GM21529 (cell line): ENCODE data around the gene ERCC3.
"Not testable (repeated sequence)": the region's sequence is repeated elsewhere in the genome, so short reads cannot be mapped to it uniquely, and the experiment has no call there.

ENCODE experiments used
- ATAC-seq: cut with Tn5 transposase; IDR thresholded peaks from one replicate; pipeline ENCODE4 v1.9.1; 2021; ENCODE audit not compliant: unreplicated experiment

Gene ERCC3

DNA sequence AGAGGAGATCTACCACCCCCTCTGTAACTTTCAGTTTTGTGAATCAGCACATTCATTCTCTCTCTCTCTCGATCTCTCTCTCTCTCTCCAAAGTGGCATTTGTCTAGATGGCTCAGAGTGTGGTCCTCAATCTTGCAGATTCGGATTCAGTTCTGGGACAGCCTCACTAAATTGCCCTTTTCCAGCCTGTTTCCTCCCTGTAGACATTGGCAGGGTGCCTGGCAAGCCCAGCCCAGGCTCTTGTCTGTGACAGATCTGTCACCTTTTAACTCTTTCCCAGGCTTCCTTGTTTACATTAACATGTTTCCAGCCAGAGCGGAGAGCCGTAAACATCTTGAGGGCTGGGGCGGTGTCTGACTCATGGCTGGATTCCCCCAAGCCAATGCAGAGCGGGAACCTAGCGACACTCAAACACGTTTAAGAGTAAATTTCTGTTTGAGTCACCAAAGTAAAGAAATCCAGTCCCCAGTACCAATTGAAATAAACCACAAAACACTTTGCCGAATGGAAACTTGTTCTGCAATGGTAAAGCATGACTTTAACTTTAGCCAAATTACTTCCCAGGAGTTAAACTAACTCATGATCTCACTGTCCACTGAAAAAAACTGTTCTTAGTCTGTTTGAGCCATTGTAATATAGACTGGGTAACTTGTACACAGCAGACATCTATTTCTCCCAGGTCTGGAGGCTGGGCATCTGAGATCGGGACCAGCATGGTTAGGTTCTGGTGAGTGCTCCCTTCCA lies 67.3 kb downstream of the ERCC3 start:
- ATAC-seq = peak; percentile 93

DNA sequence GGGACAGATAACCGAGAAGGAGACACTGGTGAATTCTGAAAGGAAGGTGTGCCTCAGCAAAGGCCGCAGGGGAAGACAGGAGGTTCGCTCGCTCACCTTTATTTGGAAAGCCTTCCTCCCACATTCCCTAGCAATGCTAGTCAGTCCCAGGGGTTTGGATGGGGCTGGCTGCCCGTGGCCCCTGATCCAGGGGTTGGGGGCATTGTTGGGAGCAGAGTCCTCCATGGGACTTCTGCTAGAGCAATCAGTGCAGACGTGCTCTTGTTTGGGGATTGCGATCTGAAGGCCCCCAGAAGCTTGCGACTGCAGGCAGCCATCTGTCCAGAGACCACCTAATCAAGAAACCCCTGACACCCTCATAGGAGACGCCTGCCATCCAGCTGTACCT lies 67.8 kb downstream of the ERCC3 start:
- ATAC-seq = no peak

DNA sequence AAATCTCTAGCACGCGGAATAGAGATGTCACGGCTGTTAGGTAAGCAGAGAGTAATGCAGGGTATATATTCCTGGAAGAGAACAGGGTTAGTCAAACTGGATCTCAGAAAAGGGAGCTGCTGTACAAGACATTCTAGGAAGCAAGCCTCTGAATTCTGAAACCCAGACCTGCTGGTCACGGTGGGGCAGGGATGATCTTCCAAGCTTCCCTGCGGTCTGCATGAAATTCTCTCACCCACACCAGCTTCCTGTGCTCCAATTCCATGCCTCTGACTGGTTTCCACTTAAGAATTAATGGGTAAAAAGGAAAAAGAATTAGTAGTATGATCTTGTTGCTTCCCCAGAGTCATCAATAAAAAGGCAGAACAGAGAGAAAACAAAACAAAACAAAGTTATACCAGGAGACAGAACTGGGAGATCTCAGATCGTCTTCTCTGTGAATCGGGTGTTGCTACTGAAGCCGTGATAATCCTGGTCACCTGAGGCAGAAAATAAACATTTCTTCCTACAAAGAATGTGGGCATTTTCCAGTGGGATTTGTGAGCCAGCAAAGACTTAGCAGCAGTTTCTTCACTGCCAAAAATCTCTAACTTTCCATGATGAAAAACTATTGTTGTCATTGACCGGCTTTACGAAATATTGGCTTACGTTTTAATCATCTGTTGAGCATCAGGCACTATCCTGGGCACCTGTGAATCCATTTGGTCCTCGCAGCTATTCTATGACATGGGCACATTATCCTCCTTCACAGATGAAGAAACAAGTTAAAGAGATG lies 68.6 kb downstream of the ERCC3 start:
- no peak for ATAC-seq

DNA sequence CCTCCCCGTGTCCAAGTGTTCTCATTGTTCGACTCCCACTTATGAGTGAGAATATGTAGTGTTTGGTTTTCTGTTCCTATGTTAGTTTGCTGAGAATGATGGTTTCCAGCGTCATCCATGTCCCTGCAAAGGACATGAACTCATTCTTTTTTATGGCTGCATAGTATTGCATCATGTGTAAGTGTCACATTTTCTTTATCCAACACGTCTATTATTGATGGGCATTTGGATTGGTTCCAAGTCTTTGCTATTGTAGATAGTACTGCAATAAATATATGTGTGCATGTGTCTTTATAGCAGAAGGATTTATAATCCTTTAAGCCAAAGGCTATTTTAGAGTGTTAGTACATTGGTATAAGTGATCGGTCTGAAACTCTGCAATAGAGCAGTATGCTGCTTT lies 69.8 kb downstream of the ERCC3 start:
- ATAC-seq = not testable (repeated sequence)

DNA sequence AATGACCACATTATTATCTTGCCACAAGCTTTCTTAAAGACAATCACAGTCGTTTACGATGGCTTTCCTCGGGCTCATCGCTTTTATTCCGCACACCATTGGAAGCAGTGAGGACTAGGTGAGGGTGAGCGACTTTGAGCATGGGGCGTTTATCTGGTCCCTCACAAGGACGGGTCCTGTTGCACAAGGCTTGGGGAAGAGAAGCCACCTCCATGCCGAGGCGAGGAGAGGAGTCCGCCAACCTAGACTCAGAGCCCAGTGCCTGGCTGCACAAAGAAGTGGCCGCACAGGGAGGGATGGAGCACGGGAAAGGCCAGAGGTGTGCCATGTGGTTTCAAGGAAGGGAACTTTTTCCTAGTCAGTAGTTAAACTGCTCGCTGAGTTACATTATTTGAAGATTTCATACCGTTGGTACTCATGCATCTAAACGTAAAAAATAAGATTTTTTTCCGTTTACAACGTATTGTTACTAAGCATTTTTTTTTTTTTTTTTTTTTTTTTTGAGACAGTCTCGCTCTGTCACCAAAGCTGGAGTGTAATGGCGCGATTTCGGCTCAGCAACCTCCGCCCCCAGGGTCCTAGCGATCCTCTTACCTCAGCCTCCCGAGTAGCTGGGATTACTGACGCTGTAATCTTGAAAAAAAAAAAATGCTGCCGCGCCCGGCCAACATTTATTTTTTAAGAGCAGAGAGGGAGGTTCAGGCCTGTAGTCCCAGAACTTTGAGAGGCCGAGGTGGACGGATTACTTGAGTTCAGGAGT lies 73.0 kb downstream of the ERCC3 start:
- no peak for ATAC-seq

DNA sequence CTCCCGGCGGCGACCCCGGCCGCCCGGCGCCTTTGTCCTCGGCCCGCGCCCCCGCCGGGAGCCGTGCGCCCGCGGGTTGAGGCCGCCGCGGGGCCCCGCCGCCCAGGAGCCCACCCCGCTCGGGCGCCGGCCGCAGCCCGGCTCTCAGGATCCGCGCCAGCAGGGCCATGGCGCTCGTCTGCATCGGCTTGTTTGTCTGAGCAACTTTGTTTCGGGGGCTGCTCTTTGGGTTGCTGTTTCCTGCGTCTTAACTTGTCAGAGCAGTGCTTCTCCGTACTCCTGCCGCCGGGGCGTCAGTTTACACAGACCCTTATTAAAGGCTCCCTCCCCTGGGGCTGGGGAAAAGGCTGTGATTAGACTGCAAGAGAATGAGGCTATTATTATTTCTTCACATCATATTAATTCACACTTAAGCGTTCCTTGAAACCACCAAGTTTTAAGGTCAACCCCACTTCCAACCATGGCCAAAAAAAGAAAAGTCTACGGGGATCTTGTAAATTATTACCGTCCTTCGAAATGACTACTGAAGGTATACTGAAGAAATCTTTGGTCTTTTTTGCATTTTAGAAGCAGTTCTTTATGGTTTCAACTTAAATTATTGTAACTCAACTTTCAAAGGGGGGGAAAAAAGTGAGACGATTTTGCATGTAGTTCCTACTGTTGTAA lies 73.7 kb downstream of the ERCC3 start, which contains the start of gene CYP27C1:
Gene CYP27C1 (minus strand): TSS at position 198 of the 666 bp plus-strand sequence. CDS start 29 bp downstream, at position 169.
- ATAC-seq = no peak

DNA sequence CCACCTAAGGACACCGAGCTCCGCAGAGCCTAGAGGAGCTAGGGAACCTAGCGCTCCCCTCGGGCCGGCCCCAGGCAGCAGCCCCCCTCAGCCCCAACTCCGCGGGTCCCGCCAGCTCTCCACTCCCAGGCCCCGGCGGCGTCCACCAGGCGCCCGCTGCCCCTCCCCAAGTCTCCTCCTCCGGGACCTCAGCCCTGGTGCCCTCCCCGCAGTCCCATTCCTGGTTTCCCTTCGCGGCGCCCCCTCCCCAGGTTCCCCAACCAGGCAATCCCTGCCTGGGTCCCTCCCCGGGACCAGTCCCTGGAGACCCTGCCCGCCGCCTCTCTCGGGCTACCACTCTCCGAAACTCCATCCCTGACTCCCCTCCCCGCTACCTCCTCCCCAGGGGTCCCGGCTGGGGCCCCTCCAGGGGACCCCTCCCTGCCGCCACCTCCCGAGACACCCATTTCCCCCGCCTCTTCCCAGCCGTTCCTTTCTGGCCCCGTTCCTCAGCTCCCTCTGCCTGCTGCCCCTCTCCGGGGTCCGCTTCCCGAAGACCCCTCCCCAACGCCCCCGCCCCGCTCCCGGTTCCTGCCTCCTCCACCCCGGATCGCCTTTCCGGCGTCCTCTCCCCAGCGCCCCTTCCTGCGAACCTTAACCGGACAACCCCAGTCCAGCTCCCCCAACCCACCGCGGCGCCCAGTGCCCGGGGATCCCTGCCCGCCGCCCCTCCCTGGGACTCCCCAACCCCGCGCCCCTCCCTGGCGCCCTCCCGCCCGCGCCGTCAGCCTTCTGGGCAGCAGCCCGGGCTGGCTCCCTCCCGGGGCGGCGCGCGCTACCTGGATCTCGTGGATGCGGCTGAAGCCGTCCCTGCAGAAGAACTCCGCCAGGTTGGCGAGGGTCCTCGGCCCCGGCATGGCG lies 74.5 kb downstream of the ERCC3 start:
- no peak for ATAC-seq

DNA sequence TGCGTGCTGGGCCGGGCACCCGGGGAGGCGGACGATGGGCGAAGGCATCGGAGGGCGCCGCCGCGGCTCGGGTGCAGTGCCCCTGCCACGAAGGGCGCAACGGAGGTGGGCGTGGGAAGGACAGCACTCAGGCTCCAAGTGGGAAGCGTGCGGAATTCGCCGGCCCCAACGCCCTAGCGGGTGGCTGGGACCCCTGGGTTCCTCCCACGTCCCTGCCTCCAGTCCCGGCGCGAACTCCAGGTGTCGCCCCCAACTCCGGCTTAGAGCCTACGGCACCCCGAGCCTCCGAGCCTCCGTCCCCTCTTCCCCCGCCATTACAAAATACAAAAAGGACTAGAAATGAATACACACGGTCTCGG lies 75.2 kb downstream of the ERCC3 start:
- ATAC-seq = no peak

DNA sequence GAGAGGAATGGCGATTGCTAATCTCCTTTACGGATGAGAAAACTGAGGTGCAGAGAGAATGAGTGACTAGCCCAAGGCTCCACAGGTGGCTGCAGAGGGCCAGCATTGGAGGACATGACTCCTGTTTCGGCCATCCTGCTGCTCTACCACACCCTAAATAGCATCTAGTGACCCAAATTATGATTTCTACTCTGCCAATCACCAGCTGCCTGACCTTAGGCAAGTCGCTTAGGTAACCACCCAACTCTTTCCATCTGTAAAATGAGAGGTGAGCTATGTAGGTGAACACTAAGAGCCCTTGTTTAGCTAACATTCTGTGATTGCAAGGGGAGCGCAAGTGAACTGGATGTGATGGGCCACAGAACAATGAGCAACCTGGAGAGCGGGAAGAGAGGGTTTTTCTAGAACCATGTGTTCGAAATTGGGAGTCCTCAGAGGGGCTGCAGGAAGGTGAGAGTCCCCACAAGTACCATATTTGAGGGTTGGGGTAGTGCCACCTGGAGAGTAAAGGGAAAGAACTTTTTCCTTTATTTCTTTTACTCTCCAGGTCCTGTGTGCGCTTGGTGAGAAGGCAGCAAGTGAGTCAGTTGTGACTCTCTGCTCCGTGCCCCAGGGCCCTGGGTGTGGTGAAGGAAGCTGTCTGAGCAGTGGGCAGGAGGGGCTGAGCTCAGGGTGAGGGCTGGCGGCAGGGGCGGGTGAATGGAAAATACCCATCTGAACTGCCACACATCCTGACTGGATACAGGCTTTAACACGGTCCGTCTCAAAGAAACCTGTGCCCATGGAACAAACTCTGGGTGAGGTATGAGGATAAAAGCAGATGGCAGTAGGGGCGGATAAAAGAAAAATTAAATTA lies 76.2 kb downstream of the ERCC3 start:
- no peak for ATAC-seq

DNA sequence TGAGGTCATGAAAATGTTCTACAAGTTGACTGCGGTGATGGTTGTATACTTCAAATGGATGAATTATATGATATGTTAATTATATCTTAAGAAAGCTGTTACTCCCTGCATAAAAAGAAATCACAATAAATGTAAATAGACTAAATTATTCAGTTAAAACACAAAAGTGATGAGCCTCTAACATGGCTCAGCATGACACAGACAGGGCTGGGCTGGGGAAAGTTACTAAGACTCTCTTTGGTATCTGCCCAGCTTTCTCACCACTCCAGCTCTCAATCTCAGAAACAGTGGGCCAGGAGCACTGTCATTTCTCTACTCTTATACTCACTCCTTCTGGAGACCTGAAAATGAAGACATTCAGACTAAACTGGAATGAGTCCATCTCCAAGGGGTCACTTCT lies 77.4 kb downstream of the ERCC3 start:
- no peak for ATAC-seq

DNA sequence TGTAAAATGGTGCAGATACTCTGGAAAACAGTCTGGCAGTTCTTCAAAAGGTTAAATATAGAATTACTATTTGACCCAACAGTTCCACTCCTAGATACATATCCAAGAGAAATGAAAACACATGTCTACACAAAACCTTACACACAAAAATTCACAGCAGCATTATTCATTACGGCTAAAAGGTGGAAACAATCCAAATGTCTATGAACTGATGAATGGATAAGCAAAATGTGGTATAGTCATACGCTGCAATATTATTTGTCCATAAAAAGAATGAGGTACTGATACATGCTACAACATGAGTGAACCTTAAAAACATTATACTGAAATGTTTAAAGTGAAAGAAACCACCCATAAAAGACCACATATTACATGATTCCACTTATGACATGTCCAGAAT lies 77.8 kb downstream of the ERCC3 start:
- no peak for ATAC-seq

DNA sequence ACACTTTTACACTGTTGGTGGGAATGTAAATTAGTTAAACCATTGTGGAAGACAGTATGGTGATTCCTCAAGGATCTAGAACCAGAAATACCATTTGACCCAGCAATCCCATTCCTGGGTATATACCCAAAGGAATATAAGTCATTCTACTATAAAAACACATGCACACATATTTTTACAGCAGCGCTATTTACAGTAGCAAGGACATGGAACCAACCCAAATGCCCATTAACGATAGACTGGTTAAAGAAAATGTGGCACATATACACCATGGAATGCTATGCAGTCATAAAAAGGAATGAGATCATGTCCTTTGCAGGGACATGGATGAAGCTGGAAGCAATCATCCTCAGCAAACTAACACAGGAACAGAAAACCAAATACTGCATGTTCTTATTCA lies 79.7 kb downstream of the ERCC3 start:
- ATAC-seq = not testable (repeated sequence)

DNA sequence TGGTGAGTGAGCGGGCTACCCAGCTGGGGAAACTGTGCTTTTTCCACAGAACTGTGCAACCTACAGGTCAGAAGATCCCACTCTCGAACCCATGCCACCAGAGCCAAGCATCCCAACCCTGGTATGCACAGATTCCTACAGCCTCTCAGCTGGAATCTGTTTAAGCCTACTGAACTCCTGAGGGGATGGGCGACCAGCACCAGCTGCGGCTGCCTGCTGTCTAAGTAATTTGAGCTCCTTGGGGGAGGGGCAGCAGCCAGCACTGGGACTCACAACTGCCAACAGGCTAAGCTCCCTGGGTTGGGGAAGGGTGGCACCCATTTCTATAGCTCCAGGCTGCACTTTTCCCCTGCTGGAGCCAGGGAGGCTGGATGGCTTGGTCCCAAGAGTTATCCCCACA lies 85.6 kb downstream of the ERCC3 start:
- ATAC-seq = no peak
